Natural killer cell (primary cell): Measurements from ENCODE around the gene TGFBR3. TPM values are rescaled to one million over a fixed set of nuclear protein-coding genes. Genes with fewer than 3 reads are reported as not detected.

Source experiments
- ATAC-seq, 3 donors: fragments of 150-1000 bp in 2 of 3; fragments of 200-7000 bp in 1 of 3; cut with Tn5 transposase; 1 replicate in 1 of 3; 2 replicates in 2 of 3; pipeline ENCODE4 v1.10.0; 2021; ENCODE audit warnings: mild to moderate bottlenecking in 2 of 3, moderate library complexity in 2 of 3
- DNase-seq, 2 donors: peaks; one replicate each; pipeline versions ENCODE4 v3.0.0 to v3.0.0-alpha.2; 2013 to 2021; ENCODE audit warnings: mixed read lengths in 1 of 2
- H3K27ac ChIP-seq: one replicate; pipeline ENCODE4 v1.5.1; 2013; ENCODE audit warnings: mild to moderate bottlenecking, low read length
- H3K27me3 ChIP-seq: one replicate; pipeline ENCODE4 v1.6.1; 2013; ENCODE audit warnings: low read length; ENCODE audit not compliant: control insufficient read depth, insufficient read depth
- H3K36me3 ChIP-seq: one replicate; pipeline ENCODE4 v1.6.1; 2013; ENCODE audit warnings: low read length; ENCODE audit not compliant: control insufficient read depth, insufficient read depth
- H3K4me1 ChIP-seq: one replicate; pipeline ENCODE4 v1.6.1; 2013; ENCODE audit warnings: low read length; ENCODE audit not compliant: control insufficient read depth, insufficient read depth
- H3K4me3 ChIP-seq: one replicate; pipeline ENCODE4 v1.5.1; 2013; ENCODE audit warnings: low read length
- H3K9me3 ChIP-seq: one replicate; pipeline ENCODE4 v1.6.1; 2013; ENCODE audit warnings: low read length; ENCODE audit not compliant: control insufficient read depth, insufficient read depth
- H3K27ac Mint-ChIP-seq, 2 donors: one replicate each; pipeline ENCODE4 v1.8.0; 2022; ENCODE audit warnings: mild to moderate bottlenecking in 2 of 2, mixed read lengths in 2 of 2, moderate library complexity in 1 of 2
- H3K27me3 Mint-ChIP-seq, 2 donors: one replicate each; pipeline ENCODE4 v1.8.0; 2022; ENCODE audit warnings: low read depth in 2 of 2, mixed read lengths in 2 of 2
- H3K36me3 Mint-ChIP-seq: one replicate; pipeline ENCODE4 v1.8.0; 2022; ENCODE audit warnings: mixed read lengths
- H3K4me1 Mint-ChIP-seq, 2 donors: one replicate each; pipeline ENCODE4 v1.8.0; 2022; ENCODE audit warnings: mixed read lengths in 2 of 2
- H3K4me3 Mint-ChIP-seq: one replicate; pipeline ENCODE4 v1.8.0; 2022; ENCODE audit warnings: mild to moderate bottlenecking, moderate library complexity, mixed read lengths
- H3K9me3 Mint-ChIP-seq, 2 donors: one replicate each; pipeline ENCODE4 v1.8.0; 2022; ENCODE audit warnings: mixed read lengths in 2 of 2
- CTCF ChIP-seq: fragments of 200-600 bp; IDR thresholded peaks from one replicate; pipeline ENCODE4 v1.8.0; 2022; ENCODE audit warnings: antibody characterized with exemption
- WGBS: methylation state at CpG from one replicate; pipeline ENCODE4 v1.1.7; 2013; ENCODE audit warnings: missing lambda C conversion rate; ENCODE audit not compliant: insufficient coverage; 5-methylcytosine and 5-hydroxymethylcytosine counted together
- intact Hi-C: fragments of 100-400 bp; cut with micrococcal nuclease; formaldehyde crosslinking; loops from one replicate; pipeline ENCODE4 v1.14.2; 2022
- total RNA-seq, 4 donors: library from RNA; stranded (reverse); fragments of 120-200 nt in 1 of 4; gene quantifications; one replicate each; pipeline versions ENCODE4 v1.2.3 to v1.2.4, GENCODE V29; 2013 to 2022

The TGFBR3 gene
- total RNA-seq, 3 donors from 2014 or later (not counting 1 experiment from before 2014, with no cell fraction given): 225 to 274 (median 243) TPM

- Mint-ChIP-seq H3K4me3 (peak overlapping the region; percentile 18), H3K36me3 (no peaks in the 10 kb centered on the region), H3K27ac (peak overlapping the region; percentile 80 to 83), H3K27me3 (no peaks in the 10 kb centered on the region), H3K4me1 (peaks cover 80 to 82% of the 10 kb centered on the region in 2 donors), H3K9me3 (no peaks in the 10 kb centered on the region)
- 79% methylated on average over 3 of the region's 3 CpGs for WGBS
- Histone ChIP-seq H3K4me1 (peaks cover 21% of the 10 kb centered on the region), H3K9me3 (no peaks in the 10 kb centered on the region), H3K27me3 (no peaks in the 10 kb centered on the region), H3K36me3 (peaks cover 8% of the 10 kb centered on the region), H3K4me3 (no peak overlapping the region), H3K27ac (no peak overlapping the region)
- DNase-seq (no peak), ATAC-seq (no peak)
- intact Hi-C loops: no loop called here
- no peak for TF ChIP-seq CTCF
Measured at GRCh38 chr1:91776068-91776794, 109.7 kb downstream of the TGFBR3 start.

GRCh38 chr1:91775227-91775626 is 110.7 kb downstream of the TGFBR3 start:
- intact Hi-C loops: no loop called here
- 60% methylated on average over 6 of the region's 6 CpGs for WGBS
- TF ChIP-seq CTCF: no peak
- DNase-seq: no peak
- Mint-ChIP-seq H3K27ac (peak overlapping the region; percentile 80 to 83), H3K27me3 (no peaks in the 10 kb centered on the region), H3K4me1 (peaks cover 76 to 84% of the 10 kb centered on the region in 2 donors), H3K36me3 (no peaks in the 10 kb centered on the region), H3K4me3 (peak overlapping the region; percentile 18), H3K9me3 (no peaks in the 10 kb centered on the region)
- Histone ChIP-seq H3K9me3 (no peaks in the 10 kb centered on the region), H3K4me1 (peaks cover 21% of the 10 kb centered on the region), H3K36me3 (peaks cover 7% of the 10 kb centered on the region), H3K4me3 (no peak overlapping the region), H3K27me3 (no peaks in the 10 kb centered on the region), H3K27ac (peak overlapping the region; percentile 2)
- peak in 2 of 3 donors; percentile 68 to 78 for ATAC-seq

GRCh38 chr1:91774520-91775203 is 111.3 kb downstream of the TGFBR3 start:
- Mint-ChIP-seq H3K9me3 (no peaks in the 10 kb centered on the region), H3K36me3 (no peaks in the 10 kb centered on the region), H3K4me1 (peaks cover 76 to 84% of the 10 kb centered on the region in 2 donors), H3K27me3 (no peaks in the 10 kb centered on the region), H3K4me3 (peak overlapping the region; percentile 18), H3K27ac (peak overlapping the region; percentile 80 to 83)
- no peak for DNase-seq
- Histone ChIP-seq H3K36me3 (peaks cover 7% of the 10 kb centered on the region), H3K4me3 (no peak overlapping the region), H3K27me3 (no peaks in the 10 kb centered on the region), H3K27ac (peak overlapping the region; percentile 2), H3K9me3 (no peaks in the 10 kb centered on the region), H3K4me1 (peaks cover 22% of the 10 kb centered on the region)
- intact Hi-C loops: no loop called here
- ATAC-seq: no peak
- WGBS: 89% methylated on average over 7 of the region's 7 CpGs
- TF ChIP-seq CTCF: no peak
